ENCODE data around the gene EID3. TPM values are rescaled to one million over a fixed set of nuclear protein-coding genes. Genes with fewer than 3 reads are reported as not detected.

The EID3 gene
- total RNA-seq, 1 experiment from 2014 or later: 1.4 TPM

DNA sequence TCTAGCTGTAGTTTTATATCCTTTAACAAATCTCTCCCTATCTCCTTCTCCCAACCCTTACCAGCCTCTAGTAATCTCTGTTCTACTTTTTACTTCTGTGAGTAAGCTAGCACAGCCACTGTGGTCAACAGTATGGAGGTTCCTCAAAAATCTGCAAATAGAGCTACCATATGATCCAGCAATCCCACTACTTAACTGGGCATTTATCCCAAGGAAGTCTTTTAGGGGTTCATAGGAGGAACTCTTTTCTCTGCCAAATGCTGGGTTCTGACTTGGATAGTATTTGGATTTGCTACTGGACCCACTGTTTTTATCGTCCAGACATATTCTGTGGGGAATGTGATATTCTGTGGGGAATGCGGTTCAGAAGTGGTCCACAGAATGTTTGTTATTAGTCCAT is 41.1 kb downstream of the EID3 start:
- Histone ChIP-seq H4K8ac (replicated peaks; ENCODE audit: insufficient read length, low read depth, low read length) (no peak overlapping the region), H2BK15ac (ENCODE audit: low read depth, low read length) (no peak overlapping the region), H2AFZ (ENCODE audit: low read length) (no peak overlapping the region), H3K9ac (ENCODE audit: extremely low read depth, insufficient read length, low read length) (no peak overlapping the region), H3K79me2 (ENCODE audit: insufficient read depth, low read length) (no peaks in the 10 kb centered on the region), H3T11ph (ENCODE audit: low read length) (no peak overlapping the region), H3K27ac (ENCODE audit: insufficient read length, low read depth, low read length) (no peak overlapping the region), H2BK120ac (ENCODE audit: low read depth, low read length, poor library complexity, severe bottlenecking) (no peak overlapping the region), H3K23ac (ENCODE audit: insufficient read length, low read depth, low read length) (no peak overlapping the region), H3K27me3 (ENCODE audit: insufficient read depth, low read length) (no peaks in the 10 kb centered on the region), H2BK5ac (ENCODE audit: insufficient read length, low read length) (no peak overlapping the region), H4K20me1 (ENCODE audit: control insufficient read depth, insufficient read depth, insufficient read length) (no peaks in the 10 kb centered on the region), H4K5ac (ENCODE audit: insufficient read length, low read depth, low read length) (no peak overlapping the region), H4K91ac (ENCODE audit: insufficient read length, low read depth, low read length) (no peak overlapping the region), H2AK5ac (ENCODE audit: insufficient read length, low read length) (no peak overlapping the region), H2BK20ac (ENCODE audit: low read depth, low read length, poor library complexity, severe bottlenecking) (no peak overlapping the region), H3K9me3 (ENCODE audit: control insufficient read depth, low read depth, low read length) (no peaks in the 10 kb centered on the region), H3K4ac (ENCODE audit: low read depth, low read length) (no peak overlapping the region), H2BK12ac (ENCODE audit: insufficient read length, low read depth, low read length) (no peak overlapping the region), H3K14ac (ENCODE audit: insufficient read depth, low read length) (no peak overlapping the region), H3K18ac (ENCODE audit: insufficient read length, low read depth, low read length) (no peak overlapping the region), H3K4me1 (ENCODE audit: insufficient read depth, low read length) (no peaks in the 10 kb centered on the region), H3K4me2 (ENCODE audit: insufficient read depth, insufficient read length, low read length) (no peak overlapping the region), H3K79me1 (ENCODE audit: insufficient read depth, low read depth, low read length, poor library complexity, severe bottlenecking) (no peaks in the 10 kb centered on the region), H3K23me2 (ENCODE audit: insufficient read length, low read depth, low read length, poor library complexity, severe bottlenecking) (no peaks in the 10 kb centered on the region), H3K56ac (ENCODE audit: insufficient read length, low read depth, low read length) (no peak overlapping the region)
- H3K4me1 Mint-ChIP-seq: peaks cover 5 to 6% of the 10 kb centered on the region in 2 experiments; a peak in 3 of 4 replicates
- peak; percentile 3 for DNase-seq
- TF ChIP-seq, protein P1, sequence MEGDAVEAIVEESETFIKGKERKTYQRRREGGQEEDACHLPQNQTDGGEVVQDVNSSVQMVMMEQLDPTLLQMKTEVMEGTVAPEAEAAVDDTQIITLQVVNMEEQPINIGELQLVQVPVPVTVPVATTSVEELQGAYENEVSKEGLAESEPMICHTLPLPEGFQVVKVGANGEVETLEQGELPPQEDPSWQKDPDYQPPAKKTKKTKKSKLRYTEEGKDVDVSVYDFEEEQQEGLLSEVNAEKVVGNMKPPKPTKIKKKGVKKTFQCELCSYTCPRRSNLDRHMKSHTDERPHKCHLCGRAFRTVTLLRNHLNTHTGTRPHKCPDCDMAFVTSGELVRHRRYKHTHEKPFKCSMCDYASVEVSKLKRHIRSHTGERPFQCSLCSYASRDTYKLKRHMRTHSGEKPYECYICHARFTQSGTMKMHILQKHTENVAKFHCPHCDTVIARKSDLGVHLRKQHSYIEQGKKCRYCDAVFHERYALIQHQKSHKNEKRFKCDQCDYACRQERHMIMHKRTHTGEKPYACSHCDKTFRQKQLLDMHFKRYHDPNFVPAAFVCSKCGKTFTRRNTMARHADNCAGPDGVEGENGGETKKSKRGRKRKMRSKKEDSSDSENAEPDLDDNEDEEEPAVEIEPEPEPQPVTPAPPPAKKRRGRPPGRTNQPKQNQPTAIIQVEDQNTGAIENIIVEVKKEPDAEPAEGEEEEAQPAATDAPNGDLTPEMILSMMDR (conservative IDR thresholded peaks at IDR 0.05): no peak
- peaks cover 31 to 68% (median 64%) of the 10 kb centered on the region in 3 experiments; a peak in 6 of 7 replicates for H3K36me3 Mint-ChIP-seq (ENCODE audit: insufficient read depth in 1 of 3, low read depth in 3 of 3)
- no peak overlapping the region; a peak in 1 of 7 replicates for H3K27ac Mint-ChIP-seq
- no CpG with 5 or more reads among the region's 2 CpGs for WGBS (ENCODE audit: extremely low coverage, insufficient read length, low lambda C conversion rate)
- H3K9me3 Mint-ChIP-seq: no peaks in the 10 kb centered on the region
- H3K4me3 Mint-ChIP-seq: no peak overlapping the region
- no peaks in the 10 kb centered on the region for H3K27me3 Mint-ChIP-seq (ENCODE audit: low read depth)

All from H9 (cell line).